Activated CD4-positive, alpha-beta T cell treated with anti-CD3 and anti-CD28 coated beads for 36 hours (primary cell): ENCODE measurements around the gene ADI1. TPM values are rescaled to one million over a fixed set of nuclear protein-coding genes. Genes with fewer than 3 reads are reported as not detected.

Experiments used
- ATAC-seq: fragments of 200-7000 bp; cut with Tn5 transposase; one replicate; pipeline ENCODE4 v1.10.0; 2021; ENCODE audit warnings: mild to moderate bottlenecking, moderate library complexity
- CTCF ChIA-PET: fragments of 350-600 bp; sonication (Branson Sonifier 250); formaldehyde crosslinking; loops from one replicate; lab custom pipeline; 2021; ENCODE audit warnings: antibody characterized with exemption; lab: Charles Lee
- POLR2A ChIA-PET: fragments of 350-600 bp; sonication (Branson Sonifier 250); formaldehyde crosslinking; loops from one replicate; lab custom pipeline; 2021; ENCODE audit warnings: antibody characterized with exemption, inconsistent platforms; lab: Charles Lee
- DNase-seq: peaks from one replicate; pipeline ENCODE4 v3.0.0-alpha.2; 2020
- H3K27ac Mint-ChIP-seq: one replicate; pipeline ENCODE4 v1.8.0; 2021; ENCODE audit warnings: mixed read lengths
- H3K27me3 Mint-ChIP-seq: one replicate; pipeline ENCODE4 v1.8.0; 2021; ENCODE audit warnings: mixed read lengths
- H3K36me3 Mint-ChIP-seq: one replicate; pipeline ENCODE4 v1.8.0; 2021; ENCODE audit warnings: low read depth, mixed read lengths
- H3K4me1 Mint-ChIP-seq: one replicate; pipeline ENCODE4 v1.8.0; 2021; ENCODE audit warnings: mixed read lengths
- H3K4me3 Mint-ChIP-seq: one replicate; pipeline ENCODE4 v1.8.0; 2021; ENCODE audit warnings: mild to moderate bottlenecking, moderate library complexity, mixed read lengths
- H3K9me3 Mint-ChIP-seq: one replicate; pipeline ENCODE4 v1.8.0; 2021; ENCODE audit warnings: low read depth, mixed read lengths
- intact Hi-C, 2 experiments: fragments of 100-400 bp; cut with DNase I in 1 of 2; cut with micrococcal nuclease in 1 of 2; formaldehyde crosslinking; loops; one replicate each; pipeline versions ENCODE4 v1.14.2 to v1.15.1; 2022 to 2024; cut with DNase I, micrococcal nuclease
- total RNA-seq, 2 experiments: library from RNA; stranded (reverse); gene quantifications; one replicate each; pipeline ENCODE4 v1.2.3, GENCODE V29; 2021

Gene ADI1
- total RNA-seq, 2 experiments from 2014 or later = 32.3 to 33.3 TPM

GRCh38 chr2:3543023-3543683, 23.8 kb upstream of the ADI1 start:
- ATAC-seq (no peak), DNase-seq (no peak)
- H3K27me3 Mint-ChIP-seq = no peaks in the 10 kb centered on the region
- intact Hi-C loops = no loop called here
- no peaks in the 10 kb centered on the region for H3K4me1 Mint-ChIP-seq
- CTCF ChIA-PET = interaction anchor here (0.8 to 1.8 kb wide), 2 partner anchors 10 to 111 kb away, joined by 3 to 6 read pairs; no protein-coding TSS in a partner anchor
- H3K9me3 Mint-ChIP-seq = no peaks in the 10 kb centered on the region
- H3K36me3 Mint-ChIP-seq = peaks cover 57% of the 10 kb centered on the region
- H3K4me3 Mint-ChIP-seq = no peak overlapping the region
- H3K27ac Mint-ChIP-seq = no peak overlapping the region
- POLR2A ChIA-PET = interaction anchor here (1.1 kb wide), 1 partner anchor 15 kb away, joined by 4 read pairs; the partner anchor contains the start of gene RNASEH1

GRCh38 chr2:3542107-3542506, 22.8 kb upstream of the ADI1 start:
- DNase-seq (no peak), ATAC-seq (no peak)
- POLR2A ChIA-PET = no interaction called here
- H3K4me1 Mint-ChIP-seq = no peaks in the 10 kb centered on the region
- no peaks in the 10 kb centered on the region for H3K9me3 Mint-ChIP-seq
- H3K4me3 Mint-ChIP-seq = no peak overlapping the region
- intact Hi-C loops = no loop called here
- peaks cover 50% of the 10 kb centered on the region for H3K36me3 Mint-ChIP-seq
- CTCF ChIA-PET = interaction anchor here (0.6 to 1.8 kb wide), 2 partner anchors 12 to 66 kb away, joined by 3 to 6 read pairs; no protein-coding TSS in a partner anchor
- H3K27ac Mint-ChIP-seq = peak overlapping the region; percentile 15
- no peaks in the 10 kb centered on the region for H3K27me3 Mint-ChIP-seq

GRCh38 chr2:3539836-3540235, 20.5 kb upstream of the ADI1 start:
- H3K36me3 Mint-ChIP-seq = peaks cover 34% of the 10 kb centered on the region
- no peaks in the 10 kb centered on the region for H3K27me3 Mint-ChIP-seq
- no peak overlapping the region for H3K4me3 Mint-ChIP-seq
- ChIA-PET POLR2A (interaction anchor here (0.7 kb wide), 1 partner anchor 63 kb away, joined by 4 read pairs; no protein-coding TSS in a partner anchor), CTCF (no interaction called here)
- H3K9me3 Mint-ChIP-seq = no peaks in the 10 kb centered on the region
- peaks cover 11% of the 10 kb centered on the region for H3K4me1 Mint-ChIP-seq
- H3K27ac Mint-ChIP-seq = no peak overlapping the region
- ATAC-seq (no peak), DNase-seq (no peak)
- intact Hi-C loops = no loop called here

GRCh38 chr2:3536682-3537632, 17.6 kb upstream of the ADI1 start:
- DNase-seq = peak; percentile 40
- H3K27ac Mint-ChIP-seq = peak overlapping the region; percentile 80
- intact Hi-C loops = no loop called here
- POLR2A ChIA-PET = interaction anchor here (0.6 kb wide), 1 partner anchor 19 kb away, joined by 4 read pairs; no protein-coding TSS in a partner anchor
- peak overlapping the region; percentile 69 for H3K4me3 Mint-ChIP-seq
- H3K36me3 Mint-ChIP-seq = peaks cover 16% of the 10 kb centered on the region
- peaks cover 11% of the 10 kb centered on the region for H3K4me1 Mint-ChIP-seq
- no peaks in the 10 kb centered on the region for H3K27me3 Mint-ChIP-seq
- CTCF ChIA-PET = interaction anchor here (0.7 kb wide), 1 partner anchor 44 kb away, joined by 3 read pairs; no protein-coding TSS in a partner anchor
- peak; percentile 57 for ATAC-seq
- no peaks in the 10 kb centered on the region for H3K9me3 Mint-ChIP-seq

- ChIA-PET CTCF (interaction anchor here (0.5 to 0.7 kb wide), 2 partner anchors 11 to 632 kb away, joined by 3 read pairs; no protein-coding TSS in a partner anchor), POLR2A (interaction anchor here (0.6 kb wide), 1 partner anchor 20 kb away, joined by 4 read pairs; no protein-coding TSS in a partner anchor)
- intact Hi-C loops = no loop called here
- H3K4me1 Mint-ChIP-seq = peaks cover 11% of the 10 kb centered on the region
- peaks cover 14% of the 10 kb centered on the region for H3K36me3 Mint-ChIP-seq
- peak overlapping the region; percentile 69 for H3K4me3 Mint-ChIP-seq
- ATAC-seq (peak; percentile 77), DNase-seq (peak; percentile 28)
- no peaks in the 10 kb centered on the region for H3K27me3 Mint-ChIP-seq
- no peaks in the 10 kb centered on the region for H3K9me3 Mint-ChIP-seq
- H3K27ac Mint-ChIP-seq = peak overlapping the region; percentile 80
Measured at GRCh38 chr2:3535794-3536681, 16.7 kb upstream of the ADI1 start.

GRCh38 chr2:3535467-3535793, 16.1 kb upstream of the ADI1 start:
- DNase-seq (no peak), ATAC-seq (no peak)
- peak overlapping the region; percentile 80 for H3K27ac Mint-ChIP-seq
- H3K9me3 Mint-ChIP-seq = no peaks in the 10 kb centered on the region
- H3K4me1 Mint-ChIP-seq = peaks cover 11% of the 10 kb centered on the region
- intact Hi-C loops = no loop called here
- peak overlapping the region; percentile 69 for H3K4me3 Mint-ChIP-seq
- ChIA-PET CTCF (interaction anchor here (0.7 kb wide), 1 partner anchor 12 kb away, joined by 3 read pairs; no protein-coding TSS in a partner anchor), POLR2A (no interaction called here)
- peaks cover 9% of the 10 kb centered on the region for H3K36me3 Mint-ChIP-seq
- H3K27me3 Mint-ChIP-seq = no peaks in the 10 kb centered on the region

GRCh38 chr2:3534251-3534814, 15.0 kb upstream of the ADI1 start:
- Mint-ChIP-seq H3K4me1 (peaks cover 11% of the 10 kb centered on the region), H3K36me3 (peaks cover 3% of the 10 kb centered on the region), H3K27ac (no peak overlapping the region), H3K27me3 (no peaks in the 10 kb centered on the region), H3K9me3 (no peaks in the 10 kb centered on the region), H3K4me3 (no peak overlapping the region)
- no peak for DNase-seq
- ChIA-PET CTCF (no interaction called here), POLR2A (no interaction called here)
- no peak for ATAC-seq
- intact Hi-C loops = no loop called here

GRCh38 chr2:3533836-3534235, 14.5 kb upstream of the ADI1 start:
- H3K27ac Mint-ChIP-seq = no peak overlapping the region
- DNase-seq (no peak), ATAC-seq (no peak)
- intact Hi-C loops = no loop called here
- no peaks in the 10 kb centered on the region for H3K27me3 Mint-ChIP-seq
- no peak overlapping the region for H3K4me3 Mint-ChIP-seq
- ChIA-PET CTCF (no interaction called here), POLR2A (no interaction called here)
- peaks cover 3% of the 10 kb centered on the region for H3K36me3 Mint-ChIP-seq
- no peaks in the 10 kb centered on the region for H3K9me3 Mint-ChIP-seq
- H3K4me1 Mint-ChIP-seq = peaks cover 11% of the 10 kb centered on the region

- Mint-ChIP-seq H3K36me3 (peaks cover 3% of the 10 kb centered on the region), H3K4me1 (peaks cover 11% of the 10 kb centered on the region), H3K4me3 (no peak overlapping the region), H3K9me3 (no peaks in the 10 kb centered on the region), H3K27me3 (no peaks in the 10 kb centered on the region), H3K27ac (no peak overlapping the region)
- intact Hi-C loops = no loop called here
- no peak for DNase-seq
- POLR2A ChIA-PET = no interaction called here
- no peak for ATAC-seq
- CTCF ChIA-PET = no interaction called here
Measured at GRCh38 chr2:3532941-3533340, 13.6 kb upstream of the ADI1 start.

- Mint-ChIP-seq H3K27me3 (no peaks in the 10 kb centered on the region), H3K4me3 (no peak overlapping the region), H3K9me3 (no peaks in the 10 kb centered on the region), H3K27ac (no peak overlapping the region), H3K4me1 (no peaks in the 10 kb centered on the region), H3K36me3 (peaks cover 3% of the 10 kb centered on the region)
- no peak for ATAC-seq
- ChIA-PET CTCF (no interaction called here), POLR2A (no interaction called here)
- intact Hi-C loops = no loop called here
- DNase-seq = no peak
Measured at GRCh38 chr2:3529316-3530025, 10.1 kb upstream of the ADI1 start.
